Liver (tissue), 9 donors: Measurements from ENCODE around the gene ACSS2. TPM values are rescaled to one million over a fixed set of nuclear protein-coding genes. Genes with fewer than 3 reads are reported as not detected.

Source experiments
- DNase-seq: peaks from one replicate; pipeline ENCODE4 v3.0.0-alpha.2; 2017; ENCODE audit warnings: low spot score
- H3K27ac ChIP-seq, 2 donors: one replicate each; pipeline ENCODE4 v1.7.0; 2013; ENCODE audit warnings: inconsistent platforms in 2 of 2, low read length in 2 of 2, control low read depth in 1 of 2, low read depth in 1 of 2, mild to moderate bottlenecking in 1 of 2
- H3K27me3 ChIP-seq, 4 donors: one replicate each; pipeline versions ENCODE4 v1.6.1 to v1.7.0; 2013; ENCODE audit warnings: low read length in 3 of 4, inconsistent platforms in 1 of 4, mild to moderate bottlenecking in 1 of 4, moderate library complexity in 1 of 4; ENCODE audit not compliant: control insufficient read depth in 4 of 4, insufficient read depth in 4 of 4
- H3K36me3 ChIP-seq, 4 donors: one replicate each; pipeline versions ENCODE4 v1.6.1 to v1.7.0; 2013; ENCODE audit warnings: low read length in 3 of 4, mild to moderate bottlenecking in 3 of 4, low read depth in 1 of 4, moderate library complexity in 1 of 4; ENCODE audit not compliant: control insufficient read depth in 4 of 4, insufficient read depth in 3 of 4
- H3K4me1 ChIP-seq, 4 donors: one replicate each; pipeline versions ENCODE4 v1.6.1 to v1.7.0; 2013; ENCODE audit warnings: low read length in 3 of 4, mild to moderate bottlenecking in 3 of 4, moderate library complexity in 1 of 4; ENCODE audit not compliant: control insufficient read depth in 4 of 4, insufficient read depth in 4 of 4
- H3K4me3 ChIP-seq, 3 donors: one replicate each; pipeline versions ENCODE4 v1.6.1 to v1.7.0; 2013; ENCODE audit warnings: low read length in 3 of 3, control low read depth in 1 of 3, low read depth in 1 of 3, mild to moderate bottlenecking in 1 of 3
- H3K9ac ChIP-seq, 2 donors: one replicate each; pipeline ENCODE4 v1.7.0; 2013; ENCODE audit warnings: low read length in 2 of 2, mild to moderate bottlenecking in 2 of 2, moderate library complexity in 2 of 2, control low read depth in 1 of 2, low read depth in 1 of 2
- H3K9me3 ChIP-seq, 4 donors: one replicate each; pipeline versions ENCODE4 v1.6.1 to v1.7.0; 2013; ENCODE audit warnings: low read length in 3 of 4; ENCODE audit not compliant: control insufficient read depth in 4 of 4
- ATF3 ChIP-seq: IDR thresholded peaks from 2 replicates; pipeline ENCODE4 v1.6.1; 2016; ENCODE audit warnings: antibody characterized with exemption
- CTCF ChIP-seq: fragments of 150-350 bp; IDR thresholded peaks from 2 replicates; pipeline ENCODE4 v1.5.1; 2017; ENCODE audit warnings: improper control_type of control experiment, low read depth, low read length; ENCODE audit not compliant: missing input control
- EGR1 ChIP-seq, 2 donors: IDR thresholded peaks; 2 replicates each; pipeline ENCODE4 v1.6.1; 2016 to 2018; ENCODE audit warnings: antibody characterized with exemption in 2 of 2, low read depth in 2 of 2
- FOXA1 ChIP-seq: IDR thresholded peaks from 2 replicates; pipeline ENCODE4 v1.6.1; 2016; ENCODE audit warnings: antibody characterized with exemption
- FOXA2 ChIP-seq: IDR thresholded peaks from 2 replicates; pipeline ENCODE4 v1.6.1; 2016; ENCODE audit warnings: antibody characterized with exemption
- GABPA ChIP-seq, 2 donors: IDR thresholded peaks in 1 of 2; conservative IDR thresholded peaks in 1 of 2; 2 replicates each; pipeline ENCODE4 v1.6.1; 2016; ENCODE audit warnings: antibody characterized with exemption in 2 of 2, mild to moderate bottlenecking in 1 of 2, moderate library complexity in 1 of 2
- HNF4A ChIP-seq, 2 donors: conservative IDR thresholded peaks; 2 replicates each; pipeline ENCODE4 v1.6.1; 2016; ENCODE audit warnings: antibody characterized with exemption in 2 of 2, mild to moderate bottlenecking in 2 of 2
- HNF4G ChIP-seq: IDR thresholded peaks from 2 replicates; pipeline ENCODE4 v1.6.1; 2016; ENCODE audit warnings: antibody characterized with exemption
- JUND ChIP-seq, 2 donors: IDR thresholded peaks; 2 replicates each; pipeline ENCODE4 v1.6.1; 2016; ENCODE audit warnings: antibody characterized with exemption in 2 of 2
- MAX ChIP-seq: IDR thresholded peaks from 2 replicates; pipeline ENCODE4 v1.6.1; 2016; ENCODE audit warnings: antibody characterized with exemption
- NR2F2 ChIP-seq: IDR thresholded peaks from 2 replicates; pipeline ENCODE4 v1.6.1; 2016; ENCODE audit warnings: antibody characterized with exemption
- RAD21 ChIP-seq, 2 donors: IDR thresholded peaks; 2 replicates each; pipeline ENCODE4 v1.6.1; 2016; ENCODE audit warnings: antibody characterized with exemption in 2 of 2, mild to moderate bottlenecking in 2 of 2
- REST ChIP-seq: IDR thresholded peaks from 2 replicates; pipeline ENCODE4 v1.6.1; 2016; ENCODE audit warnings: antibody characterized with exemption, mild to moderate bottlenecking
- RXRA ChIP-seq, 2 donors: IDR thresholded peaks; 2 replicates each; pipeline ENCODE4 v1.6.1; 2017 to 2018; ENCODE audit warnings: antibody characterized with exemption in 2 of 2, mild to moderate bottlenecking in 1 of 2
- SP1 ChIP-seq: IDR thresholded peaks from 2 replicates; pipeline ENCODE4 v1.6.1; 2018; ENCODE audit warnings: antibody characterized with exemption, mild to moderate bottlenecking
- TAF1 ChIP-seq: conservative IDR thresholded peaks from 2 replicates; pipeline ENCODE4 v1.6.1; 2016; ENCODE audit warnings: antibody characterized with exemption, mild to moderate bottlenecking
- YY1 ChIP-seq: IDR thresholded peaks from 2 replicates; pipeline ENCODE4 v1.6.1; 2016; ENCODE audit warnings: antibody characterized with exemption, mild to moderate bottlenecking
- ZBTB33 ChIP-seq: IDR thresholded peaks from 2 replicates; pipeline ENCODE4 v1.6.1; 2016; ENCODE audit warnings: antibody characterized with exemption
- WGBS: extraction: QIAGEN DNeasy Blood & Tissue Kit; methylation state at CpG from one replicate; pipeline ENCODE4 v1.1.7; 2013; 5-methylcytosine and 5-hydroxymethylcytosine counted together
- polyA plus RNA-seq, 2 donors: library from polyadenylated mRNA; stranded (reverse) in 1 of 2; unstranded in 1 of 2; fragments of 200-250 nt in 1 of 2; fragments of >200 nt in 1 of 2; fragmentation: Nextera tagmentation in 1 of 2; extraction: Ambion mirVana in 1 of 2; gene quantifications; one replicate each; pipeline versions ENCODE4 v1.2.1 to v1.2.3, GENCODE V29; 2013 to 2015
- total RNA-seq, 2 donors: library from RNA; depleted of rRNA; stranded (reverse); fragments of >200 nt; gene quantifications; one replicate each; pipeline ENCODE4 v1.2.3, GENCODE V29; 2014
- donor health status: healthy.
- donor health status: healthy.
- donor health status: healthy.
- donor health status: healthy.
- donor health status: healthy.

The ACSS2 gene
- total and polyA plus RNA-seq, 4 donors = 29.8 to 260 (median 80.0) TPM

GRCh38 chr20:34974246-34974645, 97.8 kb downstream of the ACSS2 start:
- DNase-seq = no peak
- H3K9me3 ChIP-seq = no peaks in the 10 kb centered on the region
- WGBS = 87% methylated on average over 4 of the region's 4 CpGs
- H3K36me3 ChIP-seq = no peaks in the 10 kb centered on the region
- H3K9ac ChIP-seq = no peak overlapping the region
- no peak overlapping the region for H3K27ac ChIP-seq
- no peak overlapping the region for H3K4me3 ChIP-seq
- no peaks in the 10 kb centered on the region for H3K4me1 ChIP-seq
- H3K27me3 ChIP-seq = no peaks in the 10 kb centered on the region
- TF ChIP-seq YY1 (no peak), FOXA2 (no peak), MAX (no peak), ZBTB33 (no peak), CTCF (no peak), HNF4A (conservative IDR thresholded peaks at IDR 0.05) (no peak), GABPA (IDR thresholded peaks at IDR 0.05 in 1 of 2, conservative IDR thresholded peaks at IDR 0.05 in 1 of 2) (no peak), SP1 (no peak), NR2F2 (no peak), TAF1 (no peak), EGR1 (IDR thresholded peaks at IDR 0.05; ENCODE audit: low read depth in 2 of 2) (no peak), ATF3 (no peak), REST (no peak), RXRA (IDR thresholded peaks at IDR 0.05) (no peak), JUND (IDR thresholded peaks at IDR 0.05) (no peak), RAD21 (IDR thresholded peaks at IDR 0.05) (no peak)

- Histone ChIP-seq H3K9me3 (no peaks in the 10 kb centered on the region), H3K36me3 (no peaks in the 10 kb centered on the region), H3K27ac (no peak overlapping the region), H3K4me3 (no peak overlapping the region), H3K9ac (no peak overlapping the region), H3K27me3 (no peaks in the 10 kb centered on the region), H3K4me1 (no peaks in the 10 kb centered on the region)
- 89% methylated on average over 12 of the region's 12 CpGs for WGBS
- DNase-seq = no peak
- TF ChIP-seq YY1 (no peak), FOXA2 (no peak), FOXA1 (no peak), EGR1 (IDR thresholded peaks at IDR 0.05; ENCODE audit: low read depth in 2 of 2) (no peak), ATF3 (no peak), RAD21 (IDR thresholded peaks at IDR 0.05) (no peak), SP1 (no peak), RXRA (IDR thresholded peaks at IDR 0.05) (no peak), REST (no peak), TAF1 (no peak), MAX (no peak), HNF4G (no peak), NR2F2 (no peak), JUND (IDR thresholded peaks at IDR 0.05) (no peak), HNF4A (conservative IDR thresholded peaks at IDR 0.05) (no peak)
Observed at GRCh38 chr20:34976286-34976685, 99.9 kb downstream of the ACSS2 start.
